Measurements from ENCODE around the gene SIDT1. TPM values are rescaled to one million over a fixed set of nuclear protein-coding genes. Genes with fewer than 3 reads are reported as not detected.

Gene SIDT1
- 1 to 10 TPM in 2 of 4 donors, under 1 TPM in 2; 0.13 to 2.7 (median 0.99) TPM for total RNA-seq

DNA sequence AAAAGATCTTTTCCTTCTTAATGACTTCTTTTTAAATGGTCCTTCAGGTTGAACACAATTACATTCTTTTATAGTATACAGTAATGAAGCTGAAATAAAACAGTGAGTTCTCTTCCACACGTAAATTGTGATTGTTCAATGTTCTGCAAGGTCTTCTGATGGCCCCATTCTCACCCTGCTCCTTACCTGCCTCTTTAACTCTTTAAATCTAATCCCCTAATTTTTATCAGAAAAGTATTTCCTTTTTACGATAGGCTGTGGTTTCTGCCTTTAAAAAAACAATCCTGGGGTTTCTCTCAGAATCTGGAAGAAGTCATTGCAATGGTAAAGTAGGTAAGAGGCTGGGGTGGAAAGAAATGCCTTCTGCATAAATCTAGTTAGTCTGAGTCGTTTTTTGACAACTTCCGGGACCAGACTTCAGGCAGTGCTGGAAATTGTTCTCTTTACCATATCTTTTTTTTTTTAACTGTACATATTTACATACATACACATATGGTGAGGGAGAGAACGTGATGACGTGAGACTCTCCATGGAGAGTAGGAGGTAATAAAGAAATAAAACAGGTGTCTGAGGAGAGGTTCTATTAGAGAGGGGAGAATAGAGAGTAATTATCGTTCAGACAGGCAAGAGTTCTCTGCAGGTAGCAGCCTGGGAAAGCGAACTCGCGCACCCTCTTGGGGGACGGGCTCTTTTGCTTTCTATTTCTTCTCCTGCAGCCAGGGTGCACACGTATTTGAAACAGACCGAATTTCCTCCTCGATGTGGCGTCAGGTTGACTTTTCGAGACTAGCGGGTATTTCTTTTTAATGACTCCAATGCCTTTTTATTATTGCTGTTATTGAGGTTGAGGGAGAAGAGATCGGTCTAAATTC, at the start of gene SIDT1:
TSS of gene SIDT1 (plus strand) at position 730 of the 872 bp plus-strand sequence. CDS start 467 bp downstream, outside the sequence.
- DNase-seq (ENCODE audit: low spot score in 2 of 2), result peak in 1 of 2 donors; percentile 87
- intact Hi-C loops (cut with DNase I; ENCODE audit: low total_unique reads), result no loop called here

DNA sequence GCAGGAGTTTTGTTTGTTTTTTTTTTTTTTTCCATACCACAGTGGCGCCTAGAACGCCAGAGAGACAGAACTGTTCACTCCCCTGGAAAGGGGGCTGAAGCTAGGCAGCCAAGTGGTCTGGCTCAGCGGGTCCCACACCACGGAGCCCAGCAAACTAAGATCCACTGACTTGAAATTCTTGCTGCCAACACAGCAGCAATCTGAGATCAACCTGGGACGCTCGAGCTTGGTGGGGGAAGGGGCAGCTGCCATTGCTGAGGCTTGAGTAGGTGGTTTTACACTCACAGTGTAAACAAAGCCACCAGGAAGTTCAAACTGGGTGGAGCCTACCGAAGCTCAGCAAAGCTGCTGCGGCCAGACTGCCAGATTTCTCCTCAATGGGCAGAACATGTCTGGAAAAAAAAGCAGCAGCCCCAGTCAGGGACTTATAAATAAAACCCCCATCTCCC, 47.2 kb upstream of the SIDT1 start:
- 84 to 90% methylated on average over 8 of the region's 8 CpGs for WGBS, 2 donors
- no peak overlapping the region for H3K4me3 ChIP-seq (ENCODE audit: low read depth, poor library complexity, severe bottlenecking)
- DNase-seq (ENCODE audit: low spot score in 2 of 2), result no peak
- intact Hi-C loops (cut with DNase I; ENCODE audit: low total_unique reads), result no loop called here
- no peak for TF ChIP-seq POLR2A (IDR thresholded peaks at IDR 0.05)
- TF ChIP-seq, protein P1, sequence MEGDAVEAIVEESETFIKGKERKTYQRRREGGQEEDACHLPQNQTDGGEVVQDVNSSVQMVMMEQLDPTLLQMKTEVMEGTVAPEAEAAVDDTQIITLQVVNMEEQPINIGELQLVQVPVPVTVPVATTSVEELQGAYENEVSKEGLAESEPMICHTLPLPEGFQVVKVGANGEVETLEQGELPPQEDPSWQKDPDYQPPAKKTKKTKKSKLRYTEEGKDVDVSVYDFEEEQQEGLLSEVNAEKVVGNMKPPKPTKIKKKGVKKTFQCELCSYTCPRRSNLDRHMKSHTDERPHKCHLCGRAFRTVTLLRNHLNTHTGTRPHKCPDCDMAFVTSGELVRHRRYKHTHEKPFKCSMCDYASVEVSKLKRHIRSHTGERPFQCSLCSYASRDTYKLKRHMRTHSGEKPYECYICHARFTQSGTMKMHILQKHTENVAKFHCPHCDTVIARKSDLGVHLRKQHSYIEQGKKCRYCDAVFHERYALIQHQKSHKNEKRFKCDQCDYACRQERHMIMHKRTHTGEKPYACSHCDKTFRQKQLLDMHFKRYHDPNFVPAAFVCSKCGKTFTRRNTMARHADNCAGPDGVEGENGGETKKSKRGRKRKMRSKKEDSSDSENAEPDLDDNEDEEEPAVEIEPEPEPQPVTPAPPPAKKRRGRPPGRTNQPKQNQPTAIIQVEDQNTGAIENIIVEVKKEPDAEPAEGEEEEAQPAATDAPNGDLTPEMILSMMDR (IDR thresholded peaks at IDR 0.05), result no peak

More for the DNA sequence above, at the start of gene SIDT1:
- 4% methylated on average over 18 of the region's 18 CpGs for WGBS, 2 donors
- peak within 1 kb of the TSS; percentile 46 for H3K4me3 ChIP-seq (ENCODE audit: low read depth, poor library complexity, severe bottlenecking)
- TF ChIP-seq, protein P1 (IDR thresholded peaks at IDR 0.05), result no peak
- TF ChIP-seq POLR2A (IDR thresholded peaks at IDR 0.05), result no peak

DNA sequence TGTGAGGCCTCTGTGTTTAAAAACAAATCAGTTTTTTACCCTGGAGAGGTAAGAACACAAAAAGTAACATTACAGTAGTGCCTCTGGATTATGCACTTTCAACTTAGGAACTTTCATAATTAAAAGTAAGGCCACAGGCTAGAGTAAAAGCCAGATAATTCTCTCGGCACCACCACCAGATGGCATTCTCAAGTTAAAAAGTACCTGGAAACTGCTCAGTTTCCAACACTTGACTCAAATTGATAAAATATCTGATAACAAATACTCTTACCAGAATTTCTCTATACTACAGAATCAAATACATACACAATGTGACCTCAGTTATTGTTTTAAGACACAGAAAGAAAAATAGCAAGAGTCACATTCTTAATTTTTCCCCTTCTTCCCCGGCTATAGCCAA, 37.3 kb upstream of the SIDT1 start:
- no peak for TF ChIP-seq POLR2A (IDR thresholded peaks at IDR 0.05)
- TF ChIP-seq, protein P1 (IDR thresholded peaks at IDR 0.05), result no peak
- no peak overlapping the region for H3K4me3 ChIP-seq (ENCODE audit: low read depth, poor library complexity, severe bottlenecking)
- DNase-seq (ENCODE audit: low spot score in 2 of 2), result no peak
- WGBS, 2 donors, result 63 to 66% methylated on average over 2 of the region's 2 CpGs
- intact Hi-C loops (cut with DNase I; ENCODE audit: low total_unique reads), result no loop called here

DNA sequence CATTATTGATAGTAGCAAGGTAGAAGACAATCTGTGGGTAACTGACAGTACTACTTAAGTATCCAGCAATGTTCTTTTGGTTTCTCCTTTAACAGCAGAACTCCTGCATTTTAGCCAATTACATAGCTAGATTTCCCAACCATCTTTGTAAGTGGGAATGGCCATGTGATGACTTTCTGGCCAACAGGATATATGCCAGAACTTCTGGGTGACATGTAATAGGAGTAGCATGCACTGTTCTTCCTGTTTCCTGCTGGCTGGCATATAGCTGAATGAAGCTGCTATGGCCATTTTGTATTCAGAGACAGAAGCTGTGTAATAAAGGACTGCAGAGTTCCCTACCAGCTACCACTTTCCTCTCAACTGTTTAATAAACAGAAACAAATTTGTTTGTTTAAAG, 35.4 kb upstream of the SIDT1 start:
- DNase-seq (ENCODE audit: low spot score in 2 of 2), result no peak
- no peak overlapping the region for H3K4me3 ChIP-seq (ENCODE audit: low read depth, poor library complexity, severe bottlenecking)
- TF ChIP-seq, protein P1 (IDR thresholded peaks at IDR 0.05), result no peak
- no peak for TF ChIP-seq POLR2A (IDR thresholded peaks at IDR 0.05)
- intact Hi-C loops (cut with DNase I; ENCODE audit: low total_unique reads), result no loop called here

DNA sequence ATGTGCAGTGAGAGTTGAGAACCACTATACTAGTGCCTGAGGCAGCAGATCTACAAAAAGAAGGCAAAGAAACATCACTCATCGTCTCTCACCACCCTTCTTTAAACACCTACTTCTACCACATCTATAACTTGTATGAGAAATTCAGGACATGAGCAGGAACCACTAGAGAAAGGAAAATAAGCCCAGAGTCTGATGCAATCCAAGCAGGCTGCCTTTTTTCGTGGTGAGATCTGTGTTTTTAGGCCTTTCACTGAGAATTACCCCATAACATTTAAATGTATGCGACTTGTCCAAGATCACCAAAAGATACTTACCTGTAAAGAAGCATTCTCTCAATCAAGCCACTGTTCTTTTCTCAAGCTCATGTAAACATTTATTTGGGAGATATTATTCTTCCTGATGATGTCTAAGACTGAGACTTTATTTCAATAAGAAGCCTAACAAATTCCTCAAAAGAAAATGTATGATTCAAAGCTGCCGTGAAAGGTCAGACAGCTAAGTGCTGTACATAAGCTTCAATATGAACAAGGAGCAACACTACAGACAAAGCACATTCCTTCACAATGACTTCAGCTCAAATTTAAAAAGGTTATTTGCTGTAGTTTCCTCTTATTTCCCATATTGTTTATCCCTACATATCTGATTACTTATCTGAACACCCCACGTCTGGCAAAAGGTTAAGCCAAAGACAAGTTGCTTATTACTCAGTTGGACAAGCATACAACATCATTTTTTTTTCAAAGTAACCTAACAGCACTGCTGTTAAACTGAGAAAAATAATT, 33.9 kb upstream of the SIDT1 start:
- intact Hi-C loops (cut with DNase I; ENCODE audit: low total_unique reads), result no loop called here
- TF ChIP-seq, protein P1 (IDR thresholded peaks at IDR 0.05), result no peak
- TF ChIP-seq POLR2A (IDR thresholded peaks at IDR 0.05), result no peak
- DNase-seq (ENCODE audit: low spot score in 2 of 2), result no peak
- 84 to 87% methylated on average over 5 of the region's 5 CpGs for WGBS, 2 donors
- H3K4me3 ChIP-seq (ENCODE audit: low read depth, poor library complexity, severe bottlenecking), result no peak overlapping the region
